GM21515 (cell line): ENCODE measurements around the gene PTPRCAP.

Experiments used
- ATAC-seq: cut with Tn5 transposase; IDR thresholded peaks from one replicate; pipeline ENCODE4 v1.9.1; 2021; ENCODE audit not compliant: unreplicated experiment

PTPRCAP gene

DNA sequence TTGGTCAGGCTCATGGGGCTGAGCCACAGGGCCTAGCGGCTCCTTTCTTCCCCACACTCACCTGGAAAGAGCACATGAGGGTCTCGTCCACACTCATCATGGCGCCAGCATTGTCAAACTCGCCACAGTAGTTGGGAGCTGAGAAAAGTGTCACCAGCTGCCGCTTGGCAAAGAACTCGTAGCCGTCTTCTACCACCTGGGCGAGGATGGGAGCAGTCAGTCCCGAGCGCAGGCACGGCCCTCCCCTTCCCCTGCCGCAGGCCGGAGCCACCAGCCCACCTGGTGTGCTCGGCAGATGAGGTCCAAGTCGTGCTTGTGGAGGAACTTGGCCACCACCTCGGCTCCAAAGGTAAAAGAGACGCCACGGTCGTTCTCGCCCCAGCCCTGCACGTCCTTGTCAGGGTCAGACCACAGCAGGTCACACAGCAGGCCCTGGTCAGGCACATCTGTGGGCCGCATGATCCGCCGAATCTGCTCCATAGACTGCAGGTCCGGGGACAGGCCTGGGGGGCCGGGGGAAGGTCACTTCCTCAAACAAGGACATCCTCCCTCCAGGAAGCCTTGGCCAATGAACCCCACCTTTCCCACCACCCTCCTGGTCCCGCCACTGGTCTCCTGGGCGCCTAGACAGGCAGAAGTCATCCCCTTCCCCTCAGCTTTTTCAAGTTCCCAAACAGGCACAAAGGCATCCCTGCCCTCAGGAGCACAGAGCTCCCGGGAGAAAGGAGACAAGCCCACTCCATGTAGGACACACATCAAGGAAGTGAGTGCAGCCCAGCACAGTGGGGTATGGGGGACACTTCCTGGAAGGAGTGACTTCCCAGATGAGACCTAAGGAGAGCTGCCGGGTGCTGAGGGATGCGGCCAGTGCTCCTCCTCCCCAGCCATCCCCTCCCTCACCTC is 38.6 kb downstream of the PTPRCAP start:
- ATAC-seq = no peak

DNA sequence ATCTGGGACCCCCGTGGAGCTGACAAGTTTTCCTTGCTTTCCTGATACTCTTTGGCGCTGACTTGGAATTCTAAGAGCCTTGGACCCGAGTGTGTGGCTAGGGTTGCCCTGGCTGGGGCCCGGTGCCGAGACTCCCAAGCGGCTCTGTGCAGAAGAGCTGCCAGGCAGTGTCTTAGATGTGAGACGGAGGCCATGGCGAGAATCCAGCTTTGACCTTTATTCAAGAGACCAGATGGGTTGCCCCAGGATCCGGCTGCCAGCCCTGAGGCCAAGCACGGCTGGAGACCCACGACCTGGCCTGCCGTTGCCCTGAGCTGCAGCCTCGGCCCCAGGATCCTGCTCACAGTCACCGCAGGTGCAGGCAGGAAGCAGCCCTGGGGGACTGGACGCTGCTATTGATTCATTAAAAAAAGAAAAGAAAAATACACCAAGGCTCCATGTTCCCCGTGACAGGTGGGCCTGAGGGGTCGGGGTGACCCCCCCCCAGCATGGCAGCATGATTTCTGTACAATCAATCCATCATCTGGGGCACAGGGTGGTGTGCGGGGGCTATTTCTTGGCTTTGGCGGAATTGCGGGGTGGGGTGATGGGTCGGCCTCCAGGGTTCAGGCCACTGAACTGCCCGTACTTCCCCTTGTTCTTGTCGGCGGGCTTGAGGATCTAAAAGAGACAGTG is 39.4 kb downstream of the PTPRCAP start:
- ATAC-seq = no peak

GRCh38 chr11:67397536-67397935 is 39.9 kb downstream of the PTPRCAP start:
- no peak for ATAC-seq

- no peak for ATAC-seq
These were observed 40.7 kb downstream of the PTPRCAP start for GRCh38 chr11:67396587-67397389.

DNA sequence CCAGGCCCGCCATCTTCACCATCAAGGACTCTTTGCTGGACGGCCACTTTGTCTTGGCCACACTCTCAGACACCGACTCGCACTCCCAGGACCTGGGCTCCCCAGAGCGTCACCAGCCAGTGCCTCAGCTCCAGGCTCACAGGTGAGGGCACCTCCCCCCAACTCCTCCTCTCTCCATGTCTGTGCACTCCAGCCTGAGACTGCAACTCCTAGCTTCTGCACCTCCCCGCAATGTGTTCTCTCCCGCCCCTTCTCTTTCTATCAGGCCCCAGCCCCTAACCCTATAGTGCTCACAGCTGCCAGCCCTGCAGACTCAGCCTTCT is 41.3 kb downstream of the PTPRCAP start:
- no peak for ATAC-seq

DNA sequence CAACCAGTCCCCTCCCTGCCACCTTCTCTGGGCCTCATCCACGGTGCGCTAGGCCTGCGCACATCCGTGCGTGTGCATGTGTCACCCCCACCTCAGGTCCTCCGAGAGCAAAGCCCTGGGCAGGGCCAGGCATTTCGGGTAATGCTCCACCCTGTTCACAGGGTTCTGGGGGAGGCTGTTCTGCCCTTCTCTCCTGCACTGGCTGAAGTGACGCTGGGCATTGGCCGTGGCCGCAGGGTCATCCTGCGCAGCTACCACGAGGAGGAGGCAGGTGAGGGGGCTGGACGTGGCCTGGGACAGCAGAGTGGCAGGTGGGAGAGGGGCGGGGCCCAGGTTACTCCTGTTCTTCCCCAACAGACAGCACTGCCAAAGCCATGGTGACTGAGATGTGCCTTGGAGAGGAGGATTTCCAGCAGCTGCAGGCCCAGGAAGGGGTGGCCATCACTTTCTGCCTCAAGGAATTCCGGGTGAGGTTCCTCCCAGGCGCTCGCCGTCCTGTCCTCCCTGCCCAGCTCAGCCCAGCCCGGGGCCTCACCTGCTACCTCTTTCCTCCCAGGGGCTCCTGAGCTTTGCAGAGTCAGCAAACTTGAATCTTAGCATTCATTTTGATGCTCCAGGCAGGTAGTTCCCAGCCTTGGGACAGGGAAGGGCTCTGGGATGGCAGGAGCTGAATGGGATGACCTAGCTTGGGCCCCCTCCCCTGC is 41.8 kb downstream of the PTPRCAP start:
- no peak for ATAC-seq

DNA sequence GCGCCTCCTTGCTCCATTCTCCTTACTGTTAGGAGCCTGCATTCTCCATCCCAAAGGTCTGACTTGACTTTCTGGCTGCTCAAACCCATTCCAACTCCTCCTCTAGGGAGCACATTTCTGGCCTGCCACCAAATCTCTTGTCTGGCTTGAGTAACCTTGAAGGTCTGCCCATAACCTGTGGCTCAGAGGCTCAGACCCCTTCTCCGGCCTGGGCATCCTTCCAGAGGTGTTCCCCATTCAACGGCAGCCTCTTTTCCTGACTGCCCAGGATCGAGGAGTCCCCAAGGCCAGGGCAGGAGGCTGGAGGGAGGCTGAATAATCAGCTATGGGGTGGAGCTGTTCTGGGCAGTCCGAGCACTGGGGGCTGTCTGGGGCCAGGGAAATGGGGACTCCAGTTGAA is 43.5 kb downstream of the PTPRCAP start:
- no peak for ATAC-seq

DNA sequence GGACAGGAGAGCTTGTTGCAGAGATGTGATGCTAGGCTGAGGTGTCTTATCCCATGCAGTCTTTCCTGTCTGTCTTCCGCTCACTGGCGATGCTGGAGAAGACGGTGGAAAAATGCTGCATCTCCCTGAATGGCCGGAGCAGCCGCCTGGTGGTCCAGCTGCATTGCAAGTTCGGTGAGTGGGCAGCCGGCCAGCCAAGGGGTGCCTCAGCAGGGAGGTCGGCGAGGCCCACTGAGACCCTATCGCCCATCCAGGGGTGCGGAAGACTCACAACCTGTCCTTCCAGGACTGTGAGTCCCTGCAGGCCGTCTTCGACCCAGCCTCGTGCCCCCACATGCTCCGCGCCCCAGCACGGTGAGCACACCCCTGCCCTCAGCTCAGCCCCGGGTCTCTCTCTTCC is 44.0 kb downstream of the PTPRCAP start:
- no peak for ATAC-seq

DNA sequence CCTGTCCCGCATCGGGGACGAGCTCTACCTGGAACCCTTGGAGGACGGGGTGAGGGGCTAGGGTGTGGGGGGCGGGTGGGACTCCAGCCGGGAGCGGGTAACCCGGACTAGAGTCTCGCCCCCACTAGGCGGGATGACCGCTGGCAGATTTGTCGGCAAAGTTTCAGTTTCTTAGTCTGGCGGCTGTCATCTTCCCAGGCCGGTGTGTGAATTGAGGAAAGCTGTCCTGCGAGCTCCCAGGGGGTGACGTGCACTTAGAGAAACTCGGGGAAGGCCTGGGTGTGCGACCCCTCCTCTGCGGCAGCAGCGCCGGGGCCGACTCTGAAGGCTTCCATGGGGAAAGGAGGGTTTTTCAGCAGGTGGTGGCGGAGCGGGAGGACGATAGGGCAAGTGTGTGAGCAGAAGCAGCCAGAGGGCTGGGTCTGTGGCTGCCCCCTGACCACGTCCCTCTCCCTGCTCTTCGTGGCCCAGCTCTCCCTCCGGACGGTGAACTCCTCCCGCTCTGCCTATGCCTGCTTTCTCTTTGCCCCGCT is 45.2 kb downstream of the PTPRCAP start:
- peak; percentile 7 for ATAC-seq

- peak; percentile 61 for ATAC-seq
These were observed 45.9 kb downstream of the PTPRCAP start, which contains the start of gene RAD9A for GRCh38 chr11:67391304-67392182. RAD9A (plus strand) TSS chr11:67391986; CDS start chr11:67392045, 59 bp downstream.

DNA sequence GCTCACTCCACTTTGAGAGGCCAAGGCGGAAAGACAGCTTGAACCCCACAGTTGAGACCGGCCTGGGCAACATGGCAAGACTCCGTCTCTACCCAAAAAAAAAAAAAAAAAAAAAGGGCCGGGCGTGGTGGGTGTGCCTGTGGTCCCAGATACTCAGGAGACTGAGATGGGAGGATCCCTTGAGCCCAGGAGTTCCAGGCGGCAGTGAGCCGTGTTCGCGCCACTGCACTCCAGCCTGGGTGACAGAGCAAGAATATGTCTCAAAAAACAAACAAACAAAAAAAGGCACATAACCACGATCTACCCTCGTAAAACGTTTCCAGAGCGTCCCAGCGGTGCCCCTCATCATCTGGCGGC is 46.6 kb downstream of the PTPRCAP start:
- ATAC-seq = no peak

- no peak for ATAC-seq
These were observed 48.0 kb downstream of the PTPRCAP start for GRCh38 chr11:67389477-67389876.

DNA sequence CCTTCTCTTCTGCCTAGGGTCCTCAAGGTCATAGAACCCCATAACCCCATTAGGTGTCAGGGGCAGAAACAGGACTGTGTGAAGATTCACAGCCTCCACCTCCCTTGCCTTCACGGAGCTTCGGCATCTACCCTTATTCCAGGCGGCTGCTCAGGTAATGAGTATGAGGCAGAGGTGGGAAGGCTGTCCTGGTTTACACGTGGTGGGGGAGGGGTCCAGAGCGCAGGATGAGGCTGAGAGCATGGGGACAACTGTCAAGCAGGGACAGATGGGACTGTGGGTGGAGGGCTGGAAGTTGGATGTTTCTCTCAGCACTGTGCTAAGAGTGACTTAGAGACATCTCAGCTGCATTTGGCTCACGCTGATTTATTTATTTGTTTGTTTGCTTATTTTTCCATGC is 50.0 kb downstream of the PTPRCAP start:
- ATAC-seq = no peak

DNA sequence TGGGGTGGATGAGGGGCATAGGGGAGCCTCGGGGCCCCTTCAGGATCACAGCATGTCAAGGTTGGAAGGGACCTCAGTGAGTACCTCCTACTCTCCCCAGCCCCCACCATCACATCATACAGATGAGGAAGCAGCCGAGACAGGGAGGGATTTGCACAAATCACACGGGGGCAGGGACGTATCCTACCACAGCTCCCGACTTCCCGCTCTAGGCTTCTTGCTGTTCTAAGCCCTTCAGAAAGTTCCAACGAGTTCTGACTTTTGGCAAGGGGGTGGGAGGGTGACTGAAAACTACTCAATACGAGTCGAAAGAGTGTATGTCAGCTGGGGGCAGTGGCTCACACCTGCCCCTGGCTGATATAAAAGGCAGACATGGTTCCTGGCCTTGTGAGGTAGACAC is 50.4 kb downstream of the PTPRCAP start:
- no peak for ATAC-seq
